GM12878 (cell line): ENCODE results near the gene ART1. TPM values are rescaled to one million over a fixed set of nuclear protein-coding genes. Genes with fewer than 3 reads are reported as not detected.

Source experiments
- ATAC-seq: fragments of 200-7000 bp; cut with Tn5 transposase; 3 replicates; pipeline ENCODE4 v1.9.1; 2020; ENCODE audit warnings: mild to moderate bottlenecking, moderate library complexity
- BruUV-seq: library from RNA; stranded (reverse); fragments of 400-500 nt; replicated peaks from 2 replicates; lab custom pipeline; 2021; lab: Mats Ljungman, UMichigan
- CTCF ChIA-PET: fragments of 300-600 bp; sonication (Branson Sonifier 250); formaldehyde crosslinking; extraction: SDS; loops from one replicate; lab custom pipeline; 2021; ENCODE audit warnings: inconsistent platforms; lab: Yijun Ruan, JAX
- POLR2A ChIA-PET: fragments of 350-600 bp; formaldehyde crosslinking; extraction: SDS; loops from one replicate; lab custom pipeline; 2021; ENCODE audit warnings: inconsistent platforms; lab: Charles Lee
- RAD21 ChIA-PET: fragments of 300-600 bp; sonication (Branson Sonifier 250); formaldehyde crosslinking; loops from one replicate; lab custom pipeline; 2023; ENCODE audit warnings: antibody characterized with exemption; ENCODE audit not compliant: unreplicated experiment; lab: Charles Lee
- SMC1A ChIA-PET: fragments of 300-600 bp; sonication (Branson Sonifier 250); formaldehyde crosslinking; loops from one replicate; lab custom pipeline; 2023; ENCODE audit not compliant: unreplicated experiment, uncharacterized antibody; lab: Charles Lee
- DNase-seq: peaks from one replicate; pipeline ENCODE4 v3.0.0-alpha.2; 2011; ENCODE audit warnings: low read depth, low spot score
- FAIRE-seq: peaks from 3 replicates; lab custom pipeline; 2011; peaks lifted over from hg19 to GRCh38; lab: Jason Lieb, UNC
- H2AFZ ChIP-seq: 2 replicates; pipeline ENCODE4 v1.6.0; 2011; ENCODE audit warnings: low read depth, low read length, control low read depth; ENCODE audit not compliant: control insufficient read depth
- H3K27ac ChIP-seq: 2 replicates; pipeline ENCODE4 v1.5.1; 2011; ENCODE audit warnings: control low read depth; ENCODE audit not compliant: control insufficient read depth, insufficient read depth
- H3K27me3 ChIP-seq, 2 experiments: replicated peaks in 1 of 2; 2 replicates each; pipeline versions ENCODE4 v1.6.0 to v1.6.1; 2011; ENCODE audit warnings: low read length in 1 of 2; ENCODE audit not compliant: control insufficient read depth in 2 of 2, insufficient read depth in 2 of 2
- H3K36me3 ChIP-seq, 2 experiments: 2 replicates each; pipeline ENCODE4 v1.5.1; 2011; ENCODE audit warnings: low read length in 1 of 2; ENCODE audit not compliant: control insufficient read depth in 2 of 2, insufficient read depth in 2 of 2
- H3K4me1 ChIP-seq: 2 replicates; pipeline ENCODE4 v1.6.1; 2011; ENCODE audit warnings: mild to moderate bottlenecking, low read length, moderate library complexity, mixed read lengths; ENCODE audit not compliant: control insufficient read depth, insufficient read depth
- H3K4me2 ChIP-seq: 2 replicates; pipeline ENCODE4 v1.6.0; 2011; ENCODE audit warnings: control low read depth; ENCODE audit not compliant: control insufficient read depth, insufficient read depth
- H3K4me3 ChIP-seq: fragments of 200-600 bp; sonication (generic); 2 replicates; pipeline ENCODE4 v1.5.1; 2016
- H3K79me2 ChIP-seq: 2 replicates; pipeline ENCODE4 v1.6.0; 2011; ENCODE audit warnings: low read length; ENCODE audit not compliant: control insufficient read depth, insufficient read depth
- H3K9ac ChIP-seq: 2 replicates; pipeline ENCODE4 v1.8.0; 2011; ENCODE audit warnings: low read length, control low read depth, mixed read lengths; ENCODE audit not compliant: control insufficient read depth, insufficient read depth
- H3K9me3 ChIP-seq: replicated peaks from 3 replicates; pipeline ENCODE4 v1.5.1; 2011; ENCODE audit warnings: mild to moderate bottlenecking, low read length; ENCODE audit not compliant: control insufficient read depth, insufficient read depth
- H4K20me1 ChIP-seq: 2 replicates; pipeline ENCODE4 v1.6.0; 2011; ENCODE audit not compliant: control insufficient read depth, insufficient read depth
- BHLHE40 ChIP-seq, 2 experiments: fragments of 450-650 bp in 1 of 2; IDR thresholded peaks; 2 replicates each; pipeline ENCODE4 v1.6.1; 2011 to 2017; ENCODE audit warnings: low read depth in 2 of 2, borderline replicate concordance in 1 of 2, improper control_type of control experiment in 1 of 2, low read length in 1 of 2, mild to moderate bottlenecking in 1 of 2
- CREM ChIP-seq: IDR thresholded peaks from 2 replicates; pipeline ENCODE4 v1.6.1; 2014; ENCODE audit warnings: antibody characterized with exemption, low read depth
- GATAD2B ChIP-seq: fragments of 450-650 bp; conservative IDR thresholded peaks from 2 replicates; pipeline ENCODE4 v1.6.1; 2017; ENCODE audit warnings: low read depth, mild to moderate bottlenecking, moderate library complexity
- IKZF1 ChIP-seq: fragments of 450-650 bp; conservative IDR thresholded peaks from 2 replicates; pipeline ENCODE4 v1.6.1; 2017; ENCODE audit warnings: antibody characterized with exemption, mild to moderate bottlenecking
- NFIC ChIP-seq: IDR thresholded peaks from 2 replicates; pipeline ENCODE4 v1.6.1; 2012; ENCODE audit warnings: low read depth, mild to moderate bottlenecking, inconsistent platforms, low read length, moderate library complexity
- NR2C1 ChIP-seq: fragments of 450-650 bp; IDR thresholded peaks from 2 replicates; pipeline ENCODE4 v1.6.1; 2017; ENCODE audit warnings: antibody characterized with exemption, mild to moderate bottlenecking, moderate library complexity
- PBX3 ChIP-seq: IDR thresholded peaks from 2 replicates; pipeline ENCODE4 v1.6.1; 2011; ENCODE audit warnings: mild to moderate bottlenecking, low read depth, low read length, moderate library complexity; ENCODE audit not compliant: insufficient replicate concordance
- POLR2AphosphoS5 ChIP-seq: IDR thresholded peaks from 2 replicates; pipeline ENCODE4 v1.6.1; 2011; ENCODE audit warnings: mild to moderate bottlenecking, low read length, inconsistent platforms
- RFX5 ChIP-seq: IDR thresholded peaks from 2 replicates; pipeline ENCODE4 v1.6.1; 2011; ENCODE audit warnings: low read depth, low read length, improper control_type of control experiment
- SMAD5 ChIP-seq: IDR thresholded peaks from 2 replicates; pipeline ENCODE4 v1.6.1; 2016; ENCODE audit warnings: antibody characterized with exemption, low read depth
- TARDBP ChIP-seq: IDR thresholded peaks from 2 replicates; pipeline ENCODE4 v1.6.1; 2016; ENCODE audit warnings: borderline replicate concordance
- WGBS: methylation state at CpG from one replicate; pipeline ENCODE4 v1.1.6; 2016; ENCODE audit warnings: low lambda C conversion rate; ENCODE audit not compliant: insufficient replicate concordance, insufficient coverage; ENCODE audit errors: missing lambda C conversion rate; 5-methylcytosine and 5-hydroxymethylcytosine counted together
- in situ Hi-C: fragments of 300-500 bp; cut with MboI; formaldehyde crosslinking; loops from 9 replicates; pipeline ENCODE4 v1.14.3; 2018; ENCODE audit warnings: mixed read lengths
- intact Hi-C: fragments of 100-400 bp; cut with micrococcal nuclease; formaldehyde crosslinking; loops from one replicate; pipeline ENCODE4 v1.14.2; 2022; ENCODE audit not compliant: unreplicated experiment
- polyA plus RNA-seq, 11 experiments: library from polyadenylated mRNA; depleted of rRNA in 4 of 11; unstranded in 6 of 11; stranded (reverse) in 5 of 11; fragments of >200 nt; fragmentation: Nextera tagmentation in 4 of 11; fragmentation: Illumina TruSeq in 1 of 11; extraction: Ambion mirVana in 4 of 11; extraction: Trizol in 1 of 11; gene quantifications; 1 replicate in 1 of 11; 2 replicates in 10 of 11; pipeline versions ENCODE4 v1.2.1 to v1.2.3, GENCODE V29; 2011 to 2016; ENCODE audit warnings: inconsistent platforms in 2 of 11, missing spikeins in 2 of 11, low read depth in 1 of 11
- total RNA-seq, 4 experiments: library from RNA; depleted of rRNA in 3 of 4; stranded (reverse); fragments of >200 nt in 3 of 4; fragmentation: Illumina TruSeq in 1 of 4; extraction: Trizol in 1 of 4; gene quantifications; 2 replicates each; pipeline versions ENCODE4 v1.2.1 to v1.2.3, GENCODE V29; 2013 to 2021

Gene ART1
- total and polyA plus RNA-seq, 10 of the 15 experiments (the other 5 are each of a cell fraction or from before 2014, with no cell fraction given), result not detected

GRCh38 chr11:3674189-3674588, 29.3 kb downstream of the ART1 start:
- ChIA-PET POLR2A (no interaction called here), CTCF (no interaction called here), SMC1A (no interaction called here), RAD21 (no interaction called here)
- intact Hi-C loops, result no loop called here
- DNase-seq (no peak), FAIRE-seq (no peak), ATAC-seq (no peak)
- Histone ChIP-seq H2AFZ (no peak overlapping the region), H3K79me2 (no peaks in the 10 kb centered on the region), H3K27me3 (no peaks in the 10 kb centered on the region), H3K4me2 (no peak overlapping the region), H4K20me1 (no peaks in the 10 kb centered on the region), H3K4me1 (no peaks in the 10 kb centered on the region), H3K4me3 (no peak overlapping the region), H3K9ac (no peak overlapping the region), H3K9me3 (no peaks in the 10 kb centered on the region), H3K36me3 (peaks cover 19 to 42% of the 10 kb centered on the region in 2 experiments), H3K27ac (no peak overlapping the region)
- no TSS peak for BruUV-seq
- in situ Hi-C loops, result no loop called here
- WGBS, result 94% methylated on average over 1 of the region's 1 CpG
- no peak for TF ChIP-seq CREM
- no peak for TF ChIP-seq NR2C1
- no peak for TF ChIP-seq RFX5
- TF ChIP-seq IKZF1, result no peak
- no peak for TF ChIP-seq BHLHE40 (IDR thresholded peaks at IDR 0.05; ENCODE audit: borderline replicate concordance in 1 of 2, low read depth in 2 of 2, low read length in 1 of 2)
- TF ChIP-seq TARDBP, result no peak
- TF ChIP-seq POLR2AphosphoS5, result no peak
- no peak for TF ChIP-seq SMAD5
- no peak for TF ChIP-seq PBX3
- no peak for TF ChIP-seq GATAD2B
- no peak for TF ChIP-seq NFIC
